ENCODE measurements around the gene TFAP2E. TPM values are rescaled to one million over a fixed set of nuclear protein-coding genes. Genes with fewer than 3 reads are reported as not detected.

TFAP2E gene
- total RNA-seq, 1 experiment from 2014 or later, result 6.1 TPM

DNA sequence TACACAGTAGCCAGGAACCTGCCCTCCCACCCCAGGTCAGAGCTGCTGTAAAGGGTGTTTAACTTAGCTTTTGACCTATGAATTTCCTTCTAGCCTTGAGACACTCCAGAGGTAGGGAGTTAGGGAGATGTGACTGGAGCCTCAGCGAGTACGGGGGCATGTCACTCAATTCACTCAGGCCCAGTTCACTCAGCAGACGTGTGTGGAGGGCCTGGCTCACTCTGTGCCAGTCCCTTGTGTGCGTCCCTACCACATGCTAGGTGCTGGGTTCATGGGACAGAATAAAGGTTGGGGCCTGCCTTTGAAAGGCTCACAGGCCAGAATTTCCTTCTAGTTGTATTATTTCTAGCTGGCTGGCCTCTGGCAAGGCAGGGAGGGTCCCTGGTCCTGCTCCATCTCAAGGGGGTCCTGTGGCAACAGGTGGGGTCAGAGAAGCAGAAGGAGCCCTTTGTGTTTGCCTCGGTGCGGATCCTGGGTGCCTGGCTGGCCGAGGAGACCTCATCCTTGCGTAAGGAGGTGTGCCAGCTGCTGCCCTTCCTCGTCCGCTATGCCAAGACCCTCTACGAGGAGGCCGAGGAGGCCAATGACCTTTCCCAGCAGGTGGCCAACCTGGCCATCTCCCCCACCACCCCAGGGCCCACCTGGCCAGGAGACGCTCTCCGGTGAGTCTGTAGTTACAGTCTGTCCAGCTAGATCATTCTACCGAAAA is 11.0 kb upstream of the TFAP2E start (continued):
- TF ChIP-seq, protein P1, sequence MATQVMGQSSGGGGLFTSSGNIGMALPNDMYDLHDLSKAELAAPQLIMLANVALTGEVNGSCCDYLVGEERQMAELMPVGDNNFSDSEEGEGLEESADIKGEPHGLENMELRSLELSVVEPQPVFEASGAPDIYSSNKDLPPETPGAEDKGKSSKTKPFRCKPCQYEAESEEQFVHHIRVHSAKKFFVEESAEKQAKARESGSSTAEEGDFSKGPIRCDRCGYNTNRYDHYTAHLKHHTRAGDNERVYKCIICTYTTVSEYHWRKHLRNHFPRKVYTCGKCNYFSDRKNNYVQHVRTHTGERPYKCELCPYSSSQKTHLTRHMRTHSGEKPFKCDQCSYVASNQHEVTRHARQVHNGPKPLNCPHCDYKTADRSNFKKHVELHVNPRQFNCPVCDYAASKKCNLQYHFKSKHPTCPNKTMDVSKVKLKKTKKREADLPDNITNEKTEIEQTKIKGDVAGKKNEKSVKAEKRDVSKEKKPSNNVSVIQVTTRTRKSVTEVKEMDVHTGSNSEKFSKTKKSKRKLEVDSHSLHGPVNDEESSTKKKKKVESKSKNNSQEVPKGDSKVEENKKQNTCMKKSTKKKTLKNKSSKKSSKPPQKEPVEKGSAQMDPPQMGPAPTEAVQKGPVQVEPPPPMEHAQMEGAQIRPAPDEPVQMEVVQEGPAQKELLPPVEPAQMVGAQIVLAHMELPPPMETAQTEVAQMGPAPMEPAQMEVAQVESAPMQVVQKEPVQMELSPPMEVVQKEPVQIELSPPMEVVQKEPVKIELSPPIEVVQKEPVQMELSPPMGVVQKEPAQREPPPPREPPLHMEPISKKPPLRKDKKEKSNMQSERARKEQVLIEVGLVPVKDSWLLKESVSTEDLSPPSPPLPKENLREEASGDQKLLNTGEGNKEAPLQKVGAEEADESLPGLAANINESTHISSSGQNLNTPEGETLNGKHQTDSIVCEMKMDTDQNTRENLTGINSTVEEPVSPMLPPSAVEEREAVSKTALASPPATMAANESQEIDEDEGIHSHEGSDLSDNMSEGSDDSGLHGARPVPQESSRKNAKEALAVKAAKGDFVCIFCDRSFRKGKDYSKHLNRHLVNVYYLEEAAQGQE (IDR thresholded peaks at IDR 0.05; ENCODE audit: low read depth), result no peak
- TF ChIP-seq POLR2AphosphoS5 (IDR thresholded peaks at IDR 0.05; ENCODE audit: low read depth, low read length) (no peak), YY1 (IDR thresholded peaks at IDR 0.05; ENCODE audit: extremely low read depth, insufficient replicate concordance, low read depth, low read length) (no peak), POLR2A (IDR thresholded peaks at IDR 0.05; ENCODE audit: borderline replicate concordance, extremely low read depth, insufficient read depth, insufficient read length) (no peak)

DNA sequence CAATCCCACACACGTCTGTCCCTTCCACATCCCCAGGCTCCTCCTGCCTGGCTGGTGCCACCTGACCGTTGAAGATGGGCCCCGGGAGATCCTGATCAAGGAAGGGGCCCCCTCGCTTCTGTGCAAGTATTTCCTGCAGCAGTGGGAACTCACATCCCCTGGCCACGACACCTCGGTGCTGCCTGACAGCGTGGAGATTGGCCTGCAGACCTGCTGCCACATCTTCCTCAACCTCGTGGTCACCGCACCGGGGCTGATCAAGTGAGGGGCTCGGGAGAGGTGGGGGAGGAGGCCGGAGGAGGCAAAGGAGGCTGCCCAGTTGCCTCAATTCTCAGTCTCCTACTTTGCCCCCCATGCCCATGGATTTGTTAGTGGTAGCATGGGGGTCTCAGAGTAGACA is 9.9 kb upstream of the TFAP2E start:
- H3K4me3 ChIP-seq (replicated peaks in 1 of 2; ENCODE audit: low read depth in 1 of 2, low read length in 2 of 2), result no peak overlapping the region
- CTCF ChIA-PET, result no interaction called here
- no peak for DNase-seq (ENCODE audit: low read depth, low spot score)
- no peaks in the 10 kb centered on the region for H4K20me1 ChIP-seq (ENCODE audit: insufficient read depth)
- no peak overlapping the region for H2AFZ ChIP-seq (ENCODE audit: low read depth, low read length, poor library complexity, severe bottlenecking)
- H3K27me3 ChIP-seq (ENCODE audit: insufficient read depth, low read length), result no peaks in the 10 kb centered on the region
- peaks cover 4 to 7% of the 10 kb centered on the region in 2 experiments; a peak in 3 of 4 replicates for H3K36me3 ChIP-seq (ENCODE audit: control insufficient read depth in 1 of 2, insufficient read depth in 2 of 2, low read length in 2 of 2)
- no peak overlapping the region for H3K9ac ChIP-seq (ENCODE audit: low read length)
- RAD21 ChIA-PET (ENCODE audit: low non-redundant PET in 1 of 2, low total read pairs in 2 of 2, uncharacterized antibody in 2 of 2, unreplicated experiment in 2 of 2), result interaction anchor here in 1 of 2 experiments (0.5 kb wide), 1 partner anchor 320 kb away, joined by 3 read pairs; the partner anchor contains the start of gene AGO1
- intact Hi-C loops (cut with micrococcal nuclease), result no loop called here
- H3K27ac ChIP-seq (ENCODE audit: low read depth, low read length), result no peak overlapping the region
- H3K9me2 ChIP-seq (ENCODE audit: insufficient read depth), result no peaks in the 10 kb centered on the region
- POLR2A ChIA-PET, result no interaction called here
- H3K4me1 ChIP-seq (ENCODE audit: control insufficient read depth in 1 of 2, insufficient read depth in 2 of 2, low read length in 2 of 2), result peaks cover 2 to 9% of the 10 kb centered on the region in 2 experiments; a peak in 2 of 4 replicates
- ATAC-seq, result no peak
- BruUV-seq (replicated peaks), result no TSS peak
- H3K4me2 ChIP-seq (ENCODE audit: low read length), result no peak overlapping the region
- H3K9me3 ChIP-seq (ENCODE audit: control insufficient read depth in 1 of 2, insufficient read depth in 1 of 2, low read depth in 1 of 2, low read length in 2 of 2), result no peaks in the 10 kb centered on the region
- H3K79me2 ChIP-seq (ENCODE audit: insufficient read depth, low read length), result peaks cover 10% of the 10 kb centered on the region; the same call in 1 of the 2 replicates
- no peak for TF ChIP-seq ELF1 (IDR thresholded peaks at IDR 0.05; ENCODE audit: borderline replicate concordance, low read depth)
- TF ChIP-seq ZFX (IDR thresholded peaks at IDR 0.05), result no peak
- no peak for TF ChIP-seq CEBPB (IDR thresholded peaks at IDR 0.05; ENCODE audit: low read depth)
- TF ChIP-seq, protein P2, sequence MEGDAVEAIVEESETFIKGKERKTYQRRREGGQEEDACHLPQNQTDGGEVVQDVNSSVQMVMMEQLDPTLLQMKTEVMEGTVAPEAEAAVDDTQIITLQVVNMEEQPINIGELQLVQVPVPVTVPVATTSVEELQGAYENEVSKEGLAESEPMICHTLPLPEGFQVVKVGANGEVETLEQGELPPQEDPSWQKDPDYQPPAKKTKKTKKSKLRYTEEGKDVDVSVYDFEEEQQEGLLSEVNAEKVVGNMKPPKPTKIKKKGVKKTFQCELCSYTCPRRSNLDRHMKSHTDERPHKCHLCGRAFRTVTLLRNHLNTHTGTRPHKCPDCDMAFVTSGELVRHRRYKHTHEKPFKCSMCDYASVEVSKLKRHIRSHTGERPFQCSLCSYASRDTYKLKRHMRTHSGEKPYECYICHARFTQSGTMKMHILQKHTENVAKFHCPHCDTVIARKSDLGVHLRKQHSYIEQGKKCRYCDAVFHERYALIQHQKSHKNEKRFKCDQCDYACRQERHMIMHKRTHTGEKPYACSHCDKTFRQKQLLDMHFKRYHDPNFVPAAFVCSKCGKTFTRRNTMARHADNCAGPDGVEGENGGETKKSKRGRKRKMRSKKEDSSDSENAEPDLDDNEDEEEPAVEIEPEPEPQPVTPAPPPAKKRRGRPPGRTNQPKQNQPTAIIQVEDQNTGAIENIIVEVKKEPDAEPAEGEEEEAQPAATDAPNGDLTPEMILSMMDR (IDR thresholded peaks at IDR 0.05 in 2 of 3, conservative IDR thresholded peaks at IDR 0.05 in 1 of 3; ENCODE audit: borderline replicate concordance in 1 of 3, insufficient read depth in 1 of 3, low read depth in 2 of 3, low read length in 2 of 3), result no peak
- TF ChIP-seq, protein P3, sequence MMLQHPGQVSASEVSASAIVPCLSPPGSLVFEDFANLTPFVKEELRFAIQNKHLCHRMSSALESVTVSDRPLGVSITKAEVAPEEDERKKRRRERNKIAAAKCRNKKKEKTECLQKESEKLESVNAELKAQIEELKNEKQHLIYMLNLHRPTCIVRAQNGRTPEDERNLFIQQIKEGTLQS (IDR thresholded peaks at IDR 0.05), result no peak
- no peak for TF ChIP-seq EZH2phosphoT487 (IDR thresholded peaks at IDR 0.05; ENCODE audit: borderline replicate concordance)
- TF ChIP-seq POLR2AphosphoS5 (IDR thresholded peaks at IDR 0.05; ENCODE audit: low read depth, low read length), result no peak
- no peak for TF ChIP-seq SP1 (IDR thresholded peaks at IDR 0.05; ENCODE audit: low read depth)
- no peak for TF ChIP-seq TCF7L2 (IDR thresholded peaks at IDR 0.05; ENCODE audit: borderline replicate concordance, extremely low read depth, insufficient read depth, insufficient read length)
- no peak for TF ChIP-seq JUND (IDR thresholded peaks at IDR 0.05)
- no peak for TF ChIP-seq RAD21 (IDR thresholded peaks at IDR 0.05; ENCODE audit: low read depth)
- TF ChIP-seq EGR1 (IDR thresholded peaks at IDR 0.05; ENCODE audit: low read depth), result no peak
- no peak for TF ChIP-seq YY1 (IDR thresholded peaks at IDR 0.05; ENCODE audit: extremely low read depth, insufficient replicate concordance, low read depth, low read length)

Measured in HCT116 (cell line).